ENCODE data around the gene SRGAP2. TPM values are rescaled to one million over a fixed set of nuclear protein-coding genes. Genes with fewer than 3 reads are reported as not detected.
"Not testable (repeated sequence)": the region's sequence is repeated elsewhere in the genome, so short reads cannot be mapped to it uniquely, and the experiment has no call there.

The SRGAP2 gene
- total RNA-seq, 1 donor from 2014 or later: 70.2 TPM

- H3K4me3 ChIP-seq; H3K27me3 ChIP-seq (ENCODE audit: low read depth); H3K4me1 ChIP-seq; intact Hi-C loops (cut with DNase I); DNase-seq; H3K36me3 ChIP-seq; H3K9me3 ChIP-seq: not testable (repeated sequence)
- peak; percentile 50 to 85 for ATAC-seq
- H3K27ac ChIP-seq: peak overlapping the region; percentile 46
Measured at GRCh38 chr1:206219514-206220331, 16.4 kb downstream of the SRGAP2 start.

- DNase-seq; H3K4me3 ChIP-seq; H3K27me3 ChIP-seq (ENCODE audit: low read depth); H3K9me3 ChIP-seq; H3K36me3 ChIP-seq; H3K4me1 ChIP-seq; intact Hi-C loops (cut with DNase I): not testable (repeated sequence)
- ATAC-seq: peak; percentile 80 to 84
- H3K27ac ChIP-seq: peak overlapping the region; percentile 46
Measured at GRCh38 chr1:206220332-206221000, 17.1 kb downstream of the SRGAP2 start.

GRCh38 chr1:206221585-206221984 is 18.2 kb downstream of the SRGAP2 start:
- H3K36me3 ChIP-seq; H3K9me3 ChIP-seq; DNase-seq; H3K4me1 ChIP-seq; intact Hi-C loops (cut with DNase I); H3K4me3 ChIP-seq; H3K27me3 ChIP-seq (ENCODE audit: low read depth); ATAC-seq; H3K27ac ChIP-seq: not testable (repeated sequence)

GRCh38 chr1:206224190-206224776 is 20.9 kb downstream of the SRGAP2 start:
- H3K36me3 ChIP-seq; H3K9me3 ChIP-seq; H3K4me3 ChIP-seq; intact Hi-C loops (cut with DNase I); H3K27ac ChIP-seq; H3K27me3 ChIP-seq (ENCODE audit: low read depth); DNase-seq; H3K4me1 ChIP-seq; ATAC-seq: not testable (repeated sequence)

DNA sequence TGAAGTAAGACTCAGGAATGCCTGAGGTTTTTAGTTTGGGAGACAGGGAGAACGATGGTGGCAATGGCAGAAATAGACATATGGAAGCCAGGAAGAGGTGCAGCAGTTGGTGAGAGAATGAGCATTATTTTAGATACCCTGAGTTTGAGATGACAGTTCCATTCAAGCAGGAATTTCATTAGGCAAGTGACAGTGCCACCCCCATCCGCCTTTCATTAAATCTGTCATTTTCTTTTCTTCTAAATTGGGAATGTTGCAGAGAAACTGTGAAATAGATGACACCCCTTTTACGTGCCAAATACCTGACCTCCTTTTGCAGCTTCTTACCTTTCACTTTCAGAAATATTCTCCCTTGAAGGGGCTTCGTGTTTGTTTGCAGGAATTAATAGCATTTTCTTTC is 22.0 kb downstream of the SRGAP2 start:
- H3K27me3 ChIP-seq (ENCODE audit: low read depth); H3K36me3 ChIP-seq; DNase-seq; H3K4me3 ChIP-seq; H3K27ac ChIP-seq; intact Hi-C loops (cut with DNase I); H3K9me3 ChIP-seq; H3K4me1 ChIP-seq; ATAC-seq: not testable (repeated sequence)

DNA sequence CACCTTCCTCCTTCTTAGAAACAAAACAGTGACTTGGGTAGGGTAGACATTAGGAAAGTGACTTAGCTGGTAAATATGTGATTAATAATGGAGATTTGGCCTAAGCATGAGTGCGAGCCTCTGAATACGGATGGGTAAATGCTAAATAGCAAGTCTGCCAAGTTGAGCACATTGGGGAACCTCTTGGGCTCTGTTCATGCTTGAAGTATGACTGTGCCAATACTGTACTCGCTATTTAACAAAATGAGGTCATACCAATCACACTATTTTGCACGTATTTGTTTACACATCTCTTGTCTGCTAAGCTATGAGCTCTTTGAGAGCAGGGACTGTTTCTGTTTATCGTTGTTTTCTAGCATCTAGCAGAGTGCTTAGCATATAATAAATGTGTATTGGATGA is 23.5 kb downstream of the SRGAP2 start:
- intact Hi-C loops (cut with DNase I); H3K36me3 ChIP-seq; H3K27ac ChIP-seq; H3K9me3 ChIP-seq; DNase-seq; H3K4me1 ChIP-seq; H3K4me3 ChIP-seq; H3K27me3 ChIP-seq (ENCODE audit: low read depth): not testable (repeated sequence)
- ATAC-seq: peak in 1 of 2 donors; percentile 70

DNA sequence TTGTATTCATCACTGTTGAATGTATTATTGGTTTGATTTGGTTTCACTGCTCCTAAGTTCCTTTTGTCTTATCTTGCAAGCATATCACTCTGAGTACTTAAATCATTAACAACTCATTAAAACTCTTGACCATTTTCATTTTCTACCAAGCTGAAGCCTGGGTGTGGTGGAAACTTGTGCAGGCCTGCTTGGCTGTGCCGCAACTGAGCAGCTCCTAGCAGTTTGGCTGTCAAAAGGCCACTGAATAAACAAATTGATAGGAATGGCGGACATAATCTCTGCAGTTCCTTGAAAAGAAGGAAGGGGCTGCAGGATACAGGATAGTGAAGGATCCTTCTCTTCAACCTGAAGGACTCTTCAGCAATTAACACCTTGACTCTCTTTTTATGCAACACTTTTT is 25.9 kb downstream of the SRGAP2 start:
- not testable (repeated sequence) for H3K27me3 ChIP-seq (ENCODE audit: low read depth)

DNA sequence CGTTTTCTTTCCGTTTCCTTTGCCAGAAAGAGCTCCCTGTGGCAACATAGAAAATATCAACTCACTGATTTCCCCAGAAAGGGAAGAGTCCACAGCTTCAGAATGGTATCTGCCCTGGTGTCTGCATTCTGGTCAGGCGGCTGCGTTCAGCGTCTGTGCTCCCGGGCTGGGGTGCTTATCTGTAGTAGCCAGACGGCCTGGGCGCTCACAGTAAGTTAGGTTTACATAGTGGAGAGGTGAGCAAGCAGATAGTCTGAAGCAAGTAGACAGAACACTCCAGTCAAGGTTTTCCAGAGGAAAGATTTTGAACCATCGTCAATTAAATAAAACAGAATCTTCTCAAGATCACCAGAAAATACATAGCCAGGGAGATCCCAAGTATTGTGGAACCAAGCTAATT is 28.6 kb downstream of the SRGAP2 start:
- ATAC-seq: peak; percentile 56 to 85
- H3K9me3 ChIP-seq; DNase-seq; H3K27ac ChIP-seq; H3K36me3 ChIP-seq; intact Hi-C loops (cut with DNase I); H3K4me3 ChIP-seq; H3K4me1 ChIP-seq; H3K27me3 ChIP-seq (ENCODE audit: low read depth): not testable (repeated sequence)

More for the DNA sequence above, 25.9 kb downstream of the SRGAP2 start:
- ATAC-seq; H3K4me3 ChIP-seq; H3K27ac ChIP-seq; intact Hi-C loops (cut with DNase I); H3K4me1 ChIP-seq; DNase-seq; H3K9me3 ChIP-seq; H3K36me3 ChIP-seq: not testable (repeated sequence)

DNA sequence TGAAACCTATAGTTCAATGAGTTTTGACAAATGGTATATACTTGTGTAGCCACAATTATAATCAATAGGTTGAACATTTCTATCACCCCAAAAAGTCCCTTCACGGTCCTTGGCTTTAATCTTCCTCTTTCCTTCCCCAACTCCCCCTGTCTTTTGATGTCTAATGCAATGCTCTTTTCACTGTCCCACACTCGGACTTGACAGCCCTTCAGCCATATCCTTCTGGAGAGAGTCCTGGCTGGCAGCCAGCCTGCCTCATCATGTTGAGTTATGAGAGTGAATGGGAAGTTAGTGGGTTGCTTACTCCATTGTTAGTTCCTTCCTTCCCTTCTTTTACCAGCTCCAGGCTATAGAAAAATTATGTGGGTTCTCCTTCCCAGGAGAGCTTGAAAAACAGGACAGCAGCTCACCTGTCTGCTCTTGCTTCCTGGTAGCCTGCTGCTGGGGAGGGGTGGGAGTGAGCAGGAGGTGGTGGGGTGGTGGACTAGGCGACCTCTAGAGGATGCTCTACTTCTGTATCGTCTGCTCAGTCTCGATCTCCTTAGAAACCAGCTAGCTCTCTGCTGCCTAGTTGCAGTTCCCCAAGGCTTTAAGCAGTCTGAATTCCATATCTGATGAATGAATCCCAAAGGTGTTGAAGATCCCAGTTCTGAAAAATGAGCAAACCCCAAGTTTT is 29.8 kb downstream of the SRGAP2 start:
- H3K4me1 ChIP-seq; H3K27me3 ChIP-seq (ENCODE audit: low read depth); H3K27ac ChIP-seq; H3K36me3 ChIP-seq; intact Hi-C loops (cut with DNase I); DNase-seq; H3K9me3 ChIP-seq; H3K4me3 ChIP-seq: not testable (repeated sequence)
- peak; percentile 51 to 65 for ATAC-seq

GRCh38 chr1:206234189-206234916 is 31.0 kb downstream of the SRGAP2 start:
- H3K9me3 ChIP-seq; ATAC-seq; H3K27ac ChIP-seq; H3K36me3 ChIP-seq; DNase-seq; intact Hi-C loops (cut with DNase I); H3K4me1 ChIP-seq; H3K4me3 ChIP-seq; H3K27me3 ChIP-seq (ENCODE audit: low read depth): not testable (repeated sequence)

GRCh38 chr1:206235190-206235589 is 31.8 kb downstream of the SRGAP2 start:
- ATAC-seq; H3K36me3 ChIP-seq; H3K9me3 ChIP-seq; intact Hi-C loops (cut with DNase I); H3K27ac ChIP-seq; DNase-seq; H3K4me1 ChIP-seq; H3K4me3 ChIP-seq; H3K27me3 ChIP-seq (ENCODE audit: low read depth): not testable (repeated sequence)

- intact Hi-C loops (cut with DNase I); H3K4me3 ChIP-seq; H3K27ac ChIP-seq; H3K4me1 ChIP-seq; DNase-seq; H3K36me3 ChIP-seq; H3K9me3 ChIP-seq; H3K27me3 ChIP-seq (ENCODE audit: low read depth): not testable (repeated sequence)
- ATAC-seq: peak in 1 of 2 donors; percentile 40
Measured at GRCh38 chr1:206240288-206240687, 36.9 kb downstream of the SRGAP2 start.

- DNase-seq; H3K4me1 ChIP-seq; H3K4me3 ChIP-seq; H3K36me3 ChIP-seq; H3K27me3 ChIP-seq (ENCODE audit: low read depth); intact Hi-C loops (cut with DNase I); H3K9me3 ChIP-seq: not testable (repeated sequence)
- peak overlapping the region; percentile 49 for H3K27ac ChIP-seq
- ATAC-seq: peak; percentile 92 to 95
Measured at GRCh38 chr1:206243335-206243734, 40.0 kb downstream of the SRGAP2 start.
